ENCODE data around the gene PKNOX2. TPM values are rescaled to one million over a fixed set of nuclear protein-coding genes. Genes with fewer than 3 reads are reported as not detected.

The PKNOX2 gene
- total RNA-seq, 4 donors from 2014 or later = 0.40 to 5.9 (median 1.1) TPM; not detected in 1

DNA sequence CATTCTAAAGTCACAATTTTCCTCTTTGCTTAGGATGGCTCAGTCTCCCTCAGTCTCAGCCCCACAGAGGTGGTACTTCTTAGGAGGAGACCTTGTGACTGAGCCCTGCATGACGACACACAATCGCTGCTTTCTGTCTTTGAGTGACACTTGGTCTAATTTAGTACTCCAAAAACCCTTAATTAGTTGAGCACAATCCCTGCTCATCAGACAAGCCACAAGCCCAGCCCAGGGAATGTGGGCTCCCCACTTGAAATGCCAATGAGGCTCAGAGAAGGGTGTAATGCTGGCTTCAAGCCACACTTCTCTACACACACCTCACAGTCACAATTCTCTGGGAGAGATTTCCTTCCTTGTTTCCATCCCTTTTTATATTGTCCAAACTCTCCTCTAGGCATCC, 229.7 kb downstream of the PKNOX2 start:
- 69 to 93% methylated on average over 2 of the region's 2 CpGs for WGBS, 2 donors

DNA sequence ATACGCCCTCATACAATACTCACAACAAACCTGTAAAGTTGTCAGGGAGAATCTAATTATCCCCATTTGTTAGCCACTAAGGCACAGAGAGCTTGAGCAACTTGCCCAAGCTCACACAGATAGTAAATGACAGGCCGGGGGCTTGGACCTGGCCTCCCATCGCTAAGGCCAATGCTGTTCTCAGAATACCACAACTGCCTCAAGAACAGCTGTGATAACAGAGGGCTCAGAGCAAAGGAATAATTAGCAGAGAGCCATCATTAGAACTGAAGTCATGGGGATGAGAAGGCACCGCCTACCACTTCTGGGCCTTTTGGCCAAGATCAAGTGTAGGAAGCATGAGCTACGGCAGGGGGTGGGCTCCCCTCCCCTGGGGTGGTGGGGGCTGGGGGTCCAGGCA, 232.9 kb downstream of the PKNOX2 start:
- no peaks in the 10 kb centered on the region for H3K9me3 ChIP-seq
- no peak overlapping the region for H3K27ac ChIP-seq
- intact Hi-C loops (cut with DNase I) = no loop called here
- no peak for DNase-seq
- TF ChIP-seq POLR2A (IDR thresholded peaks at IDR 0.05) = no peak
- TF ChIP-seq, protein P1, sequence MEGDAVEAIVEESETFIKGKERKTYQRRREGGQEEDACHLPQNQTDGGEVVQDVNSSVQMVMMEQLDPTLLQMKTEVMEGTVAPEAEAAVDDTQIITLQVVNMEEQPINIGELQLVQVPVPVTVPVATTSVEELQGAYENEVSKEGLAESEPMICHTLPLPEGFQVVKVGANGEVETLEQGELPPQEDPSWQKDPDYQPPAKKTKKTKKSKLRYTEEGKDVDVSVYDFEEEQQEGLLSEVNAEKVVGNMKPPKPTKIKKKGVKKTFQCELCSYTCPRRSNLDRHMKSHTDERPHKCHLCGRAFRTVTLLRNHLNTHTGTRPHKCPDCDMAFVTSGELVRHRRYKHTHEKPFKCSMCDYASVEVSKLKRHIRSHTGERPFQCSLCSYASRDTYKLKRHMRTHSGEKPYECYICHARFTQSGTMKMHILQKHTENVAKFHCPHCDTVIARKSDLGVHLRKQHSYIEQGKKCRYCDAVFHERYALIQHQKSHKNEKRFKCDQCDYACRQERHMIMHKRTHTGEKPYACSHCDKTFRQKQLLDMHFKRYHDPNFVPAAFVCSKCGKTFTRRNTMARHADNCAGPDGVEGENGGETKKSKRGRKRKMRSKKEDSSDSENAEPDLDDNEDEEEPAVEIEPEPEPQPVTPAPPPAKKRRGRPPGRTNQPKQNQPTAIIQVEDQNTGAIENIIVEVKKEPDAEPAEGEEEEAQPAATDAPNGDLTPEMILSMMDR (IDR thresholded peaks at IDR 0.05) = no peak
- no peaks in the 10 kb centered on the region for H3K27me3 ChIP-seq
- H3K36me3 ChIP-seq = no peaks in the 10 kb centered on the region
- H3K4me3 ChIP-seq = no peak overlapping the region
- whole genome bisulfite sequencing, 2 donors = 87 to 97% methylated on average over 4 to 5 of the region's 5 CpGs
- H3K4me1 ChIP-seq = peaks cover 0 to 4% (median 0%) of the 10 kb centered on the region in 3 donors

More for the DNA sequence above, 229.7 kb downstream of the PKNOX2 start:
- Histone ChIP-seq H3K27ac (no peak overlapping the region), H3K9me3 (no peaks in the 10 kb centered on the region), H3K4me1 (no peaks in the 10 kb centered on the region), H3K36me3 (no peaks in the 10 kb centered on the region), H3K27me3 (no peaks in the 10 kb centered on the region), H3K4me3 (no peak overlapping the region)
- DNase-seq = no peak
- intact Hi-C loops (cut with DNase I) = no loop called here
- no peak for TF ChIP-seq POLR2A (IDR thresholded peaks at IDR 0.05)
- TF ChIP-seq, protein P1 (IDR thresholded peaks at IDR 0.05) = no peak

DNA sequence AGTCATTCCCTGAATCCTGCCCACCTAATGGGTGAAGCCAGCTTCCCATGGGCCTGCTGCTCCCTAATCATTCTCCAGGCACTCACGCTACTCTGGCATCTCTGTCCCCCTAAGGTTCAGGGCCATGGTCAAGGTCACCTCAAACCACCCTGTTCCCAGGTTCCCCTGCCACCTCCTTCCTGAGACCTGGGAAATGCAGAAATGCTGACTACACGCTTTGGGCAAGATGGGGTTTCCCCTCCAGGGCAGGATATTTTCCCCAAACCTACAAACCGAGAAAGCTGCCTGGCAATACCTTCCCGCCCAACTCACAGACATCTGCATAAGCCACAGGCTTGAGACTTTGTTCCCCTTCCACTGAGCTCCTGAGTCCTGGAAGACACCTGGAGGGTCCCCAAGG, 233.9 kb downstream of the PKNOX2 start:
- intact Hi-C loops (cut with DNase I) = no loop called here
- TF ChIP-seq POLR2A (IDR thresholded peaks at IDR 0.05) = no peak
- TF ChIP-seq, protein P1 (IDR thresholded peaks at IDR 0.05) = no peak
- no peak overlapping the region for H3K27ac ChIP-seq

GRCh38 chr11:125398994-125399640, 234.6 kb downstream of the PKNOX2 start:
- H3K4me3 ChIP-seq = no peak overlapping the region
- H3K27ac ChIP-seq = no peak overlapping the region
- peaks cover 0 to 5% (median 0%) of the 10 kb centered on the region in 3 donors for H3K4me1 ChIP-seq
- intact Hi-C loops (cut with DNase I) = no loop called here
- H3K36me3 ChIP-seq = no peaks in the 10 kb centered on the region
- H3K27me3 ChIP-seq = peaks cover 0 to 5% (median 0%) of the 10 kb centered on the region in 4 donors
- no peak for TF ChIP-seq POLR2A (IDR thresholded peaks at IDR 0.05)
- TF ChIP-seq, protein P1 (IDR thresholded peaks at IDR 0.05) = no peak
- 83% methylated on average over 12 of the region's 12 CpGs for WGBS, 2 donors
- no peak for DNase-seq
- no peaks in the 10 kb centered on the region for H3K9me3 ChIP-seq

More for the DNA sequence above, 233.9 kb downstream of the PKNOX2 start:
- no peak for DNase-seq
- Histone ChIP-seq H3K27me3 (peaks cover 0 to 3% (median 0%) of the 10 kb centered on the region in 4 donors), H3K9me3 (no peaks in the 10 kb centered on the region), H3K36me3 (no peaks in the 10 kb centered on the region), H3K4me3 (no peak overlapping the region), H3K4me1 (peaks cover 0 to 5% (median 0%) of the 10 kb centered on the region in 3 donors)
- WGBS, 2 donors = 58 to 95% methylated on average over 3 of the region's 4 CpGs

GRCh38 chr11:125399945-125400344, 235.4 kb downstream of the PKNOX2 start:
- no peaks in the 10 kb centered on the region for H3K9me3 ChIP-seq
- DNase-seq = no peak
- H3K36me3 ChIP-seq = no peaks in the 10 kb centered on the region
- no peak for TF ChIP-seq POLR2A (IDR thresholded peaks at IDR 0.05)
- TF ChIP-seq, protein P1 (IDR thresholded peaks at IDR 0.05) = no peak
- intact Hi-C loops (cut with DNase I) = no loop called here
- 76 to 81% methylated on average over 6 of the region's 6 CpGs for WGBS, 2 donors
- peaks cover 0 to 13% (median 7%) of the 10 kb centered on the region in 3 donors for H3K4me1 ChIP-seq
- H3K27ac ChIP-seq = no peak overlapping the region
- H3K27me3 ChIP-seq = peaks cover 0 to 12% (median 0%) of the 10 kb centered on the region in 4 donors
- no peak overlapping the region for H3K4me3 ChIP-seq

All from esophagus squamous epithelium (tissue), 5 donors.